ENCODE data around the gene ZDHHC17. TPM values are rescaled to one million over a fixed set of nuclear protein-coding genes. Genes with fewer than 3 reads are reported as not detected.

The ZDHHC17 gene
- total RNA-seq, 1 experiment from 2014 or later = 35.3 TPM

DNA sequence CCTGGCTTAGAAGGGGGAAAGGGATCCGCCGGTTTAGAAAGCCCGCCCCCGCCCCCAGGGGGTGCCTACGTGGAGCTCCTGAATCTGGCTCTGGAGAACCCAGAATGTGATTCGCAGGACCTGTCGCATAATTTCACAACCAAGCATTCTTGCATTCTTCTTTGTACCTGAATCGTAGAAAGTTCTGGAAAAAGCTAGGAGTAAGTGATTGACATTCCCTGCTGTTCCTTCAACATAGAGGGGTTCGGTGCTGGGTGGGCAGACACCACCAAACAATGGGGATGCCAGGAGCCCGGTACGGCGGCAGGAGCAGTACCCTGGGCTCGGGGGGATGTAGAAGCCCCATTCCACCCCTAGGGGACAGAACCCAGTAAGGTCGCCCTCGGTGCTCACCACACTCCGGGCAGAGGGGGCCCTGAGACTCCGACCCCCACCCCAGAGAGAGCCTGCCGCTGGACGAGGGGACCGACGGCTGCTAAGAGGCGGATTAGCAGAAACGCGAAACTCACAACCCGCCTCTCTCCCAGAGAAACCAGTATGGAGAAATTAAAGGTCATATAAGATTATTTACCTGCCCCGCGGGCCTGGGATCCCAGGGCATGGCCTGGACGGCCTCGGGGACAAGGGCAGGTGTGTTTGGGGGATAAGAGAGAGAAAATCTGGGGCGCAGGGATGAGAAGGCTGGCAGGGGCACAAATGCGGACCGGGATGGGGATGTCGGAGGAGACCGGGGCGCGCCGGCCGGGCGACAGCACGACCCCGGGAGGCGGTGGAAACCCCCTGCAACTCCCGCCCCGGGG lies 114.4 kb downstream of the ZDHHC17 start:
- no peaks in the 10 kb centered on the region for H3K27me3 ChIP-seq (ENCODE audit: low read length)
- peak overlapping the region; percentile 91 for H3K4me2 ChIP-seq (ENCODE audit: low read length)
- peaks cover 11% of the 10 kb centered on the region; the same call in 1 of the 2 replicates for H3K79me2 ChIP-seq (ENCODE audit: low read length)
- no TSS peak for BruUV-seq (replicated peaks)
- peak overlapping the region; percentile 75 for H3K4me3 ChIP-seq (ENCODE audit: low read length)
- ChIA-PET POLR2A (ENCODE audit: unreplicated experiment) (no interaction called here), CTCF (interaction anchor here (0.6 to 1.0 kb wide), 3 partner anchors 43 to 133 kb away, joined by 3 read pairs; no protein-coding TSS in a partner anchor)
- H3K4me1 ChIP-seq (ENCODE audit: insufficient read depth, low read length) = peaks cover 16% of the 10 kb centered on the region
- H2AFZ ChIP-seq (ENCODE audit: low read length) = peak overlapping the region; percentile 89
- TF ChIP-seq CTCF (conservative IDR thresholded peaks at IDR 0.05; ENCODE audit: low read depth, low read length) (peak; percentile 29; the same call in 1 of the 2 replicates), EZH2 (IDR thresholded peaks at IDR 0.05; ENCODE audit: low read length, unreplicated experiment) (no peak)
- no peaks in the 10 kb centered on the region for H3F3A ChIP-seq (ENCODE audit: low read length, unreplicated experiment)
- DNase-seq = peak; percentile 30
- H3K9me3 ChIP-seq (ENCODE audit: low read length) = no peaks in the 10 kb centered on the region
- no peaks in the 10 kb centered on the region for H3K36me3 ChIP-seq (ENCODE audit: low read depth, low read length)
- peak overlapping the region; percentile 61 for H3K9ac ChIP-seq (ENCODE audit: low read length)
- H3K27ac ChIP-seq (ENCODE audit: low read length) = no peak overlapping the region
- no peaks in the 10 kb centered on the region for H4K20me1 ChIP-seq (ENCODE audit: low read length)
- H3K9me2 ChIP-seq (replicated peaks; ENCODE audit: low read length) = no peaks in the 10 kb centered on the region
- ATAC-seq = peak; percentile 33
- intact Hi-C loops (cut with micrococcal nuclease) = loop anchor here (5.0 kb wide), 1 partner anchor 134 kb away; no protein-coding TSS in a partner anchor

DNA sequence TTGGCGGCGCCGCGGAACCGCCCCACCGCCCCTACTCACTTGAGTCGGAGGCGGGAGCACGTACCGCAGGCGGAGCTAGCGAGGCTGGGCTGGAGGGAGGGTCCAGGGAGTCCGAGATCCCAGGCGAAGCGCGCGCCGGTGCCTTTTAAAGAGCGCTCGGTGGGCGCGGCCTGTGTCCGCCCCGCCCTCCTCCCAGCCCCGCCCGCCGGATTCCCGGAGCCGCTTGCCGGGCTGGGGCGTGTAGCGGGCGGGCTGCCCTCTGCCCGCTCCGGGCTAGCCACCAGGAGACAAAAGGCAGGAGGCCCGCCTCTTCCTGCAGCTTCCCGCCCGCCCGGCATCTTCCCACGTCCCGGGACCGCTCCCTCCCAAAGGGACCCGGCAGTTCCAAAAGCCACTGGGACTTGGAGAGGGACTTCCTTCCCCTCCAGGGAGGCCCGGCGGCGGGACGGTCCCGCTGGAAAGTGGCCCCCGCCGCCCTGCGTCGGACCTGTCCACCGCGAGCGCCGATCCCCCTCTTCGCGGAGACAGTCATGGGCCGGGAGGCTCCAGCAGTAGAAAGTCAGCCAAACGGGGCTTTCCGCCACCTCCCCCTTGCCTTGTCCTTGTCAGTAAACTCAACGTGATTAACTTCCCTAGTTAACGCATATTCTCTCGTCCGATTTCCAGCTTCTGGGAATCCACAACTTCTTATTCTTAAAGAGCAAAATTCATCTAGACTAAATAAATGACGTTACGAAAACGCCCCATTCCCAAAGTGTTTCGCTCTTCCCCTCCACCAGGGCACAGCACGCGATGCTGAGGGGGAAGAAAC lies 115.2 kb downstream of the ZDHHC17 start, which contains the start of gene CSRP2:
Gene CSRP2 (minus strand): TSS at position 121 of the 811 bp plus-strand sequence. CDS start 12,759 bp downstream, outside the sequence.
- Histone ChIP-seq H3K9me3 (ENCODE audit: low read length) (no peaks in the 10 kb centered on the region), H3K4me3 (ENCODE audit: low read length) (peak within 1 kb of the TSS; percentile 75), H3K27ac (ENCODE audit: low read length) (peak within 1 kb of the TSS; percentile 36), H3K36me3 (ENCODE audit: low read depth, low read length) (no peaks in the 10 kb centered on the region), H3F3A (ENCODE audit: low read length, unreplicated experiment) (no peaks in the 10 kb centered on the region), H3K9ac (ENCODE audit: low read length) (peak within 1 kb of the TSS; percentile 78), H3K4me1 (ENCODE audit: insufficient read depth, low read length) (peaks cover 16% of the 10 kb centered on the region), H3K9me2 (replicated peaks; ENCODE audit: low read length) (no peaks in the 10 kb centered on the region), H4K20me1 (ENCODE audit: low read length) (no peaks in the 10 kb centered on the region), H3K4me2 (ENCODE audit: low read length) (peak within 1 kb of the TSS; percentile 91), H3K27me3 (ENCODE audit: low read length) (no peaks in the 10 kb centered on the region), H2AFZ (ENCODE audit: low read length) (peak within 1 kb of the TSS; percentile 89), H3K79me2 (ENCODE audit: low read length) (peaks cover 11% of the 10 kb centered on the region; the same call in 1 of the 2 replicates)
- CTCF ChIA-PET = interaction anchor here (0.6 to 1.0 kb wide), 3 partner anchors 63 to 132 kb away, joined by 3 to 5 read pairs (median 3); no protein-coding TSS in a partner anchor
- TSS peak; percentile 92 for BruUV-seq (replicated peaks)
- DNase-seq = peak; percentile 92
- POLR2A ChIA-PET (ENCODE audit: unreplicated experiment) = interaction anchor here (0.5 kb wide), 1 partner anchor 271 kb away, joined by 5 read pairs; no protein-coding TSS in a partner anchor
- intact Hi-C loops (cut with micrococcal nuclease) = loop anchor here (5.0 kb wide), 1 partner anchor 133 kb away; no protein-coding TSS in a partner anchor
- peak; percentile 84 for ATAC-seq
- TF ChIP-seq EZH2phosphoT487 (IDR thresholded peaks at IDR 0.05; ENCODE audit: borderline replicate concordance, low read length) (no peak), EZH2 (IDR thresholded peaks at IDR 0.05; ENCODE audit: low read length, unreplicated experiment) (no peak), CTCF (conservative IDR thresholded peaks at IDR 0.05; ENCODE audit: low read depth, low read length) (no peak)

Measured in PC-3 (cell line).